Heart left ventricle (tissue), 13 donors: ENCODE results near the gene PALS1.

ENCODE experiments used
- CTCF ChIP-seq, 12 donors: fragments of 200-600 bp; sonication (generic) in 4 of 12; IDR thresholded peaks; one replicate each; pipeline versions ENCODE4 v1.5.0 to v1.8.0; 2018 to 2022; ENCODE audit warnings: antibody characterized with exemption in 12 of 12, mild to moderate bottlenecking in 5 of 12
- POLR2A ChIP-seq, 2 donors: fragments of 450-650 bp; IDR thresholded peaks; one replicate each; pipeline ENCODE4 v1.6.1; 2017; ENCODE audit warnings: antibody characterized with exemption in 2 of 2, mild to moderate bottlenecking in 2 of 2, moderate library complexity in 2 of 2
- donor health status: ischemic (EF 13 %, LVEDD 7.1; RV severe dilation, severe dysfunction).
- donor health status: DM: no; HTN: yes; CAD: no.
- donor health status: DM: no; HTN: no; CAD: no.
- donor health status: ischemic (EF 25% LVEDD 6.9; RV normal size, moderate dysfunction).
- donor health status: ischemic (EF 25% LVEDD 5.7; RV mildly dilated, moderate dysfunction).
- donor health status: ischemic (EF 35%, LVEDD 5.7; RV mildly dilated, moderate dysfunction).
- donor health status: nonischemic (EF 11% LVEDD 7.7; RV severe dilation, severe dysfunction).
- donor health status: DM: yes; HTN: yes; CAD: no.
- donor health status: PGD.
- donor health status: ischemic (EF 29% LVEDD 5.4; RV normal size, mild dysfunction).
- donor health status: nonischemic (EF 23%, LVEDD 6.1; RV moderate dilation, normal function).

GRCh38 chr14:67253076-67253635, 11.9 kb downstream of the PALS1 start:
- TF ChIP-seq CTCF (IDR thresholded peaks at IDR 0.05) (no peak), POLR2A (IDR thresholded peaks at IDR 0.05) (no peak)
